Retinal pigment epithelial cell (primary cell): ENCODE data around the gene ZFAND2B.

Experiments used
- DNase-seq: peaks from one replicate; pipeline ENCODE4 v3.0.0-alpha.2; 2010; ENCODE audit warnings: low read depth
- H3K4me3 ChIP-seq: 2 replicates; pipeline ENCODE4 v1.5.1; 2011; ENCODE audit warnings: mild to moderate bottlenecking, low read length, control low read depth, moderate library complexity
- TF ChIP-seq, protein P1 (sequence below): conservative IDR thresholded peaks from 2 replicates; pipeline ENCODE4 v1.5.1; 2011; ENCODE audit warnings: low read depth, low read length, control low read depth, inconsistent platforms

Gene ZFAND2B

DNA sequence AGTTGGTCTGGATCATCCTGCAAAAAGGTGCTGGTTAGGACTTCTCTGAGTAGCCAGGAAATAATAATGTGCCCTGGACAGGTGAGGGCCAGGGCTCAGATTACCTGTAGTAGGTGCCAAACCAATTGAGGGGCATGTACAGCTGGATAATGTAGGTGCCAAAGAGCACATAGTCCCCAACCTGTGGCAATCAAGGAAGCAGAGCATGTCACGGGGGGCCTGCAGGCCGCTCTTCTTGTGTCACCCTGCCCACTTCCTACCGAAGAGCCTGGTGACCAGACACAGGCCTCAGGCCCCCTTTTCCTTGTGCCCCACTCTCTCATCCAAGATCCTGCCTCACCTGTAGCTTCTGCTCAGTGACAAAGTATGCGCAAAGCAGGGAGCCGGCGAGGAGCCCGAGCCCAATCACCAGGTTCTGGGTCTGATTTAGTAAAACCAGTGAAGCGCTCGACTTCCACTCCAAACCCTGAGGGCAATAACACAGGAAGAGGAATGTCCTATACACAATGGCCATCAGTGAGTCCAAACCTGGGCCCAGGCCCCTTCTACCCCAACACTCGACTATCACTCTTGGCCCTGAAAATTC lies 7.0 kb downstream of the ZFAND2B start:
- H3K4me3 ChIP-seq, result no peak overlapping the region
- TF ChIP-seq, protein P1, sequence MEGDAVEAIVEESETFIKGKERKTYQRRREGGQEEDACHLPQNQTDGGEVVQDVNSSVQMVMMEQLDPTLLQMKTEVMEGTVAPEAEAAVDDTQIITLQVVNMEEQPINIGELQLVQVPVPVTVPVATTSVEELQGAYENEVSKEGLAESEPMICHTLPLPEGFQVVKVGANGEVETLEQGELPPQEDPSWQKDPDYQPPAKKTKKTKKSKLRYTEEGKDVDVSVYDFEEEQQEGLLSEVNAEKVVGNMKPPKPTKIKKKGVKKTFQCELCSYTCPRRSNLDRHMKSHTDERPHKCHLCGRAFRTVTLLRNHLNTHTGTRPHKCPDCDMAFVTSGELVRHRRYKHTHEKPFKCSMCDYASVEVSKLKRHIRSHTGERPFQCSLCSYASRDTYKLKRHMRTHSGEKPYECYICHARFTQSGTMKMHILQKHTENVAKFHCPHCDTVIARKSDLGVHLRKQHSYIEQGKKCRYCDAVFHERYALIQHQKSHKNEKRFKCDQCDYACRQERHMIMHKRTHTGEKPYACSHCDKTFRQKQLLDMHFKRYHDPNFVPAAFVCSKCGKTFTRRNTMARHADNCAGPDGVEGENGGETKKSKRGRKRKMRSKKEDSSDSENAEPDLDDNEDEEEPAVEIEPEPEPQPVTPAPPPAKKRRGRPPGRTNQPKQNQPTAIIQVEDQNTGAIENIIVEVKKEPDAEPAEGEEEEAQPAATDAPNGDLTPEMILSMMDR, result no peak
- no peak for DNase-seq

DNA sequence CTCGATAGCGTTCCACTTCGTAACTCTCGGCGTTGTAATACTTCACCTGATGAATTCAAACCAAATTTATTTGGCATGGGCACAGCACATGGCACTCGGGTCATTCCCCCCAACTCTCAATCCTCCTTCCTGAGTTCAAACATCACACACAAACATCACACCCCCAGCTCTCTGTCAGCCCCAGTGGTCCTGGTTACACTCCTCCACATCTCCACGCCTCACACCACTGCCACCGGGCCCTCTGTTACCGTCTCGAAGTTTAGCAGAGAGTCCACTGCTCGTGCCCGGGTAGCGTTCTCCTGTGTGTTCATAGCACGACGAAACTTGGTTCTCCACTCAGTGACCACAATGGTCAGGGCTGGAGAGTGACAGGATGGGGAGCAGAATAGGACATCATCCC lies 7.6 kb downstream of the ZFAND2B start:
- no peak for DNase-seq
- no peak overlapping the region for H3K4me3 ChIP-seq
- TF ChIP-seq, protein P1, result no peak

DNA sequence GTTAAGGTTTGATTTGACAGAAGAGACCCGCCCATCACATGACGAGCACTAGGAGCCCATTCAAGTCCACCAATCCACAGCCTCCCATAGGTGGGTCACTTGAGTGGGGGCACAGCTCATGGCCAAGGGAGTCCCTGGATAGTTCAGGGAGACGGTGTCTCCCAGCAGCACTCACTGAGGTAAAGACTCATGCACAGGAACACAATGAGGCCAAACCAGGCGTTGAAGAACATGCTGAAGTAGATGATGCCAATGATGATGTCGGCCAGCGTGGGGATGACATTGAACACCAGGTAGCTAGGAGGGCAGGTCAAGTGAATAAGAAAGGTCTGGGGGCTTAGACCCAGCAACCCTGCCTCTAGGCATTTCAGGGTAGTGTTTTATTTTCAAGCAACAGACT lies 8.2 kb downstream of the ZFAND2B start:
- no peak for DNase-seq
- H3K4me3 ChIP-seq, result no peak overlapping the region
- TF ChIP-seq, protein P1, result no peak

DNA sequence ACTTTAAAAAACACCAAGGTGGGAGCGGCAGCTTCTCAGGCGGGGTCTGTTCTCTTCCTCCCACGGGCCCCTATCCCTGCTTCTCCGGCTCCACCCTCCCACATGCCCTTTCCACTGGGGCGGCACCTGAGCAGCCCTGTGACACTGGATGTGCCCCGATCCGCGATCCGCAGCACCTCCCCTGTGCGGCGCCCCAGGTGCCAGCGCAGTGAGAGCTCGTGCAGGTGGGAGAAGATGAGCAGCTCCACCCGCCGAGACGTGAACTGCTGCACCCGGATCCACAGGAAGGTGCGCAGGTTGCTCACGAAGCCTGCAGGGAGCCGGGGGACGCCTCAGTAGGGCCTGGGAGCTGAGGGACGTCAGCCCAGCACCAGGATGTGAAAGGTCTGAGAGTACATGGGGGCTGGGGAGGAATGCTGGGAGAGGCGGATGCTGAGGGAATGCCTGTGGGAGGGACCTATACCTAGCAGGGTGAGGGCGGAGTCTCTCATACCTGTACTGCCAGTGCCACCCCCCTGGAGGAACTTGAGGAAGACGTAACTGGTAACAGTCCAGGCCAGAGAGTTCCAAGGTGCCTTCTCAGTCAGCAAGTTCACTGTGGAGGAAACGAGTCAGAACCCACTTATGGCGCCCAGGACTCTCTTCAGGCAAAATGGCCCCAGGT lies 9.4 kb downstream of the ZFAND2B start:
- no peak for DNase-seq
- no peak overlapping the region for H3K4me3 ChIP-seq
- TF ChIP-seq, protein P1, result no peak

DNA sequence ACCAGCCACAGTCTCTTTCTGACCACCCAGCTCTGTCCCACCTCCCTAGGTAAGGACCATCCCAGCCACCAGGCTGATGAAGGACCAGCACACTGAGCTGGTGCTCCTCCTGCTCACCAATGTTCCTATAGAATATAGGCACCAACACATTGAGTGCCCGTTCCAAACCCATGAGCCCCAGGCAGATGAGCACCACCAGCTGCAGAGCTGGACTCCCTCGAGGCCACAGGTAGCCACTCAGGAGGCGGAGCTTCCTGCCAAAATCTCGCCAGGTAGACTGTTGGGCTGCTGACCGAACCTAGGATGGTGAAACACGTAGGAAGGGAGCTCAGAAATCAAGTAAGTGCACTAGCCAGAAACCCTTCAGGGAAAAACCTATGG lies 9.9 kb downstream of the ZFAND2B start:
- TF ChIP-seq, protein P1, result no peak
- no peak overlapping the region for H3K4me3 ChIP-seq
- DNase-seq, result no peak

DNA sequence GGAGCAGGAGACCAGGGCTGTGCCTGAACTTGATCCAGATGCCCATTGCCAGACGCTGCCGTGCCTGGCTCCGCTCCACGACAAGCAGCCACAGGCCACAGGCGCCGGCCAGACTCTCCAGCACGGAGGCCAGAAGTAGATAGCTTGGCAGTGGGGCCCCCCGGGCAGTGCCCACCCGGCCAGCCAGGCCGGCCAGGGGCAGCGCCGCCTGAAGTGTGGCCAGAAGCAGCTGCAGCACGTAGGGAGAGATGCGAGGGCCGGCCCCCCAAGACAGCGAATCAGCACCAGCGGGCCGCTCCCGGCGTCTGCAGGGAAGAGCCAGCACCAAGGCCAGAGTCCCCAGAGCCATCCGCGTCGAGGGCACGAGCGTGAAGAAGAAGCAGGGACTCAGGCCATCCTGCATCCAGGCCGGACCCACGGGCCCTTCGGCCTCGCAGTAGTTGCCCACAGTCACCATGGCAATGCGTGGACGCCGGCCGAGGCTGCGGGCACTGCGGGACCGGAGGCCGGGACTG lies 11.7 kb downstream of the ZFAND2B start:
- TF ChIP-seq, protein P1, result no peak
- DNase-seq, result peak; percentile 28

More for the DNA sequence above, 11.7 kb downstream of the ZFAND2B start:
- H3K4me3 ChIP-seq, result peak overlapping the region; percentile 39
